GM18507 (cell line): ENCODE measurements around the gene CTBP2.

Source experiments
- DNase-seq: peaks from one replicate; pipeline ENCODE4 v3.0.0; 2011; ENCODE audit warnings: low read depth; ENCODE audit not compliant: insufficient read length; ENCODE audit errors: extremely low spot score
- FAIRE-seq: peaks from 2 replicates; lab custom pipeline; 2011; peaks lifted over from hg19 to GRCh38; lab: Jason Lieb, UNC

CTBP2 gene

DNA sequence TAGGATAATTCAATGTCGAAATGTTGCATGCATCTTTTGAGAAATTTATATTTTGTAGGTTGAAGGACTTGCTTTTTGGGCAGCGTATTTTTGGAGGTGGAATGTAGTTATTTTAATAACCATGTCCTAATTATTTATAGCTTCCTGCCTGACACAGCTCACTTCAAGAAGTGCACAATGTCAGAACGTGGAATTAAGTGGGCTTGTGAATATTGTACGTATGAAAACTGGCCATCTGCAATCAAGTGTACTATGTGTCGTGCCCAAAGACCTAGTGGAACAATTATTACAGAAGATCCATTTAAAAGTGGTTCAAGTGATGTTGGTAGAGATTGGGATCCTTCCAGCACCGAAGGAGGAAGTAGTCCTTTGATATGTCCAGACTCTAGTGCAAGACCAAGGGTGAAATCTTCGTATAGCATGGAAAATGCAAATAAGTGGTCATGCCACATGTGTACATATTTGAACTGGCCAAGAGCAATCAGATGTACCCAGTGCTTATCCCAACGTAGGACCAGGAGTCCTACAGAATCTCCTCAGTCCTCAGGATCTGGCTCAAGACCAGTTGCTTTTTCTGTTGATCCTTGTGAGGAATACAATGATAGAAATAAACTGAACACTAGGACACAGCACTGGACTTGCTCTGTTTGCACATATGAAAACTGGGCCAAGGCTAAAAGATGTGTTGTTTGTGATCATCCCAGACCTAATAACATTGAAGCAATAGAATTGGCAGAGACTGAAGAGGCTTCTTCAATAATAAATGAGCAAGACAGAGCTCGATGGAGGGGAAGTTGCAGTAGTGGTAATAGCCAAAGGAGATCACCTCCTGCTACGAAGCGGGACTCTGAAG lies 217.8 kb downstream of the CTBP2 start:
- FAIRE-seq (no peak), DNase-seq (no peak)

DNA sequence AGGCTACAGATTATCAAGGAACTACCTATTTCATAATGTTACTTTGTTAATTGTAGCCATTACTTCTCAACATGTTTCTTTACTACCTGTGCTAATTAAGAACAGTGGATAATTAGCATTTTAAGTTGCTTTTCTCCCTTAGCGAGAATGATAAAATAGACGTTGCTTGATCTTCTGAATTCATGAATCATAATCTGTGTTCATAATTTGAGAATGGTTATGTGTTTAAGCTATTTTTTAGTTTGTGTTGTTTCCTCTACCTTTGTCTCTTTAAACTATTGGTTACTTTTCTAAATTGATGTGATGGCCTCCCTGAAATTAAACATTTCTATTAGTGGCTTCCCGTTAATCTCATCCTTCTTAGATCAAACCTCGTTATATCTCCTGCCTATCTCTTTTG lies 218.5 kb downstream of the CTBP2 start, which contains the start of gene ZRANB1:
ZRANB1 (plus strand) TSS at position 301 of the 400 bp plus-strand sequence. CDS start 371 bp downstream, outside the sequence.
- FAIRE-seq, result no peak
- DNase-seq, result no peak

DNA sequence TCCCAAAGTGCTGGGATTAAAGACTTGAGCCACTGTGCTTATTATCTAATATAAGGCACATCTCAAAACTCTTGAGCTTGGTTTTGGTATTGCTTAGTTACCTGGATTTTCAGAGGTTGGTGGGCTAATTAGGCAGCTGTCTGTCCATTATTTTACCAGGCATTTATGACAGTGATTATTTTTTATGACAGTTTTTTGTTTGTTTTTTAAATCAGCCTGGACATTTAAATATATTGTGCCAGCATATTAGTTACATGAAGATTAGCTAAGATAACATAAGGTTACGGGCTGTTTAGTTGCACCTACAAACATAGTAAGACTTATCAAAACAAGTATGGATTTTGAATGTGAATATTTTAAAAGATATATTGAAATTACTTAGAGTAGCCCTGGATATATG lies 221.1 kb downstream of the CTBP2 start:
- FAIRE-seq (no peak), DNase-seq (no peak)

DNA sequence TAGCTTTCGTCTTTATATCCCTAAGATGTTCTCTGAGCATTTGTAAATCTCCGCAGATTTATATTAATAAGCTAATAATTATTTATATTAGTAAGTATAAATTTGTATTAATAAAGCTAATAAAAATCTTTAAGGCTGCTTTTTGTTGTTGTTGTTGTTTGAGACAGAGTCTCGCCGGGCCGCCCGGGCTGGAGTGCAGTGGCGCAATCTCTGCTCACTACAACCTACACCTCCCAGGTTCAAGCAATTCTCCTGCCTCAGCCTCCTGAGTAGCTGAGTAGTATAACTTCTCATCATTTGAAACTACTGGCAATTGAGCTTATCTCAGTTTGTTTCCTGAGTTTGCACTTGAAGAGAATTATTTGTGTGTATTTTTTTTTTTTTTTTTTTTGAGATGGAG lies 223.6 kb downstream of the CTBP2 start:
- DNase-seq (no peak), FAIRE-seq (no peak)

DNA sequence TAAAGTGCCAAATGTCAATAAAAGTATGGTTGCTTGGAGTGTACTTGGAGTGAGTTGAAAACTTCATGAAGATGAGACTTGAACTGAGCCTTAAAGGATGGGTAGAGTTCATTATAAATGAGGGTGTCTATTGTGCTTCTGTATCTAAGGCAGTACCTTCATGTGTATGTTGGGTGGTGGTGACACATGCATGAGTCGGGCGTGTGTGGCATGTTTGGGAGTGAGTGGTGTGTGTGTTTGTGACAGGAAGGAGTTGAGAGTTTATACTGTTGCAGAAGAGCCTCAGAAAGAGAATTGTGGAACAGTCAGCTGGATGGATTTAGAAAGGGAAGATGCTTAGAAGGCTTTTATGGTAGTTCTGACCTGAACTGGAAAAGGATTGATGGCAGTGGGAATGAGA lies 224.4 kb downstream of the CTBP2 start:
- FAIRE-seq, result no peak
- DNase-seq, result no peak
